Epidermal melanocyte (primary cell): ENCODE results near the gene MTURN.
"Not testable (repeated sequence)": the region's sequence is repeated elsewhere in the genome, so short reads cannot be mapped to it uniquely, and the experiment has no call there.

Experiments used
- DNase-seq: peaks from one replicate; pipeline ENCODE4 v3.0.0; 2011; ENCODE audit warnings: low spot score; ENCODE audit not compliant: insufficient read length

The MTURN gene

DNA sequence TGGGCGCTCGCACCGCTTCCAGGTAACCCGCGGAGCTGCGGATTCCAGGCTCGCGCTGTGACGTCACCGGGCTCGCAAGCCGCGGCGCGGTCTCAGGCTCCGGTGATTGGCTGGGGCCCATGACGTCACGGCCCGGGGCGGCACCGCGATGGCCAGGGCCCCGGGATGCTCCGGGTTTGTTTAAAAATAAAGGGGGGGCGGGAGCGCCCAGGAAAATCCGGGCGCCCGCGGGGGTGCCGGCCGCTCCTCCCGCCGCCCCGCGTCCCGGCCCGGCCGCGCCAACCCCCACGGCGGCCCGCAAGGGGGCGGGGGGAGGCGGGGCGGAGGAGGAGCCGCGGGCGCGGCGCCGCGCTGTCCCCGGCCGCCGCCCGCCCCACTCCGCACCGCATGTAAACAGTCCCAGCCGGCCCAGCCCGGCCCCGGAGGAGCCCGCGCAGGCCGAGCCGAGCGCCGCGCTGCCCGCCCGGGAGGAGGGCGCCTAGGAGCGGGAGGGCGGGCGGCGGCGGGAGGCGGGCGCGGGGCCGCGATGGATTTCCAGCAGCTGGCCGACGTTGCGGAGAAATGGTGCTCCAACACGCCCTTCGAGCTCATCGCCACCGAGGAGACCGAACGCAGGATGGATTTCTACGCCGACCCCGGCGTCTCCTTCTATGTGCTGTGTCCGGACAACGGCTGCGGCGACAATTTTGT, at the start of gene MTURN:
Gene MTURN (plus strand): TSS at position 376 of the 690 bp plus-strand sequence. CDS start 151 bp downstream, at position 527.
- DNase-seq: peak; percentile 93

- no peak for DNase-seq
Observed at GRCh38 chr7:30086529-30086928, 48.3 kb upstream of the MTURN start.

DNA sequence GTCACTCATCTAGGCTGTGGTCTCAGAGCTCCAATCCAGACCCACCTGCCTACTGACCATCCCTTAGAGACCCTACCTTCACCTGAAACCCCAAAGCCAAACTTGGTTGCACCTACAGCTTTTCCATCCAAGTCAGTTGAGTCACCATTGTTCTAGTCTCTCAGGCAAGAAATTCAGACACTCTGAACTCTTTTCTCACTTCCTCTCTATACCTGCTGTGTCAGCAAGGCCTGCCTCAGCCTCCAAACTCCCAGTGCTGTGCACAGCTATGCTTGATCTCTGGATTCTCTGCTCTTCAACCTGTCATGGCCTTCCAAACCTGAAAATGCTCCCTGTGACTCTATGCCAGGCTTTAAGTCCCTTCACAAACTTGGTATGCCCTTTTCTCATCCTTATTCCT, 47.4 kb upstream of the MTURN start:
- DNase-seq: no peak

DNA sequence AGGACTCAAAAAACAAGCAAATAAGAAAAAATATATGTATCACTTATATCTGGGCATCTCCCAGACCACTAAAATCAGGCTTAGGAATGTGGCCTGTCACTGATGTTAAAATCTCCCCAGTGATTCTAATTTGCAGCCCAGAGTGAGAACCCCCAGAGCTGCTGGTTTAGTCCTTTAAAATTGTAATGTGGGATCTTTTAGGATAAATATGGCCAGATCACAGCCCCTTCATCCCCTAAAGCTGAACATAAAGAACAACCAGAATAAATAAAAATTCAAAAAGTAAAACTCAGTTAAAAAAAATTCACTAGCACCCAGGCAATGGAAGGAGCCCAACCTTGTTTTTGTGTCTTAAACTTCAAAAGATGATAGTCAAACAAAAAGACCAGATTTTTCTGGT, 46.4 kb upstream of the MTURN start:
- DNase-seq: no peak

- no peak for DNase-seq
Observed at GRCh38 chr7:30090111-30090510, 44.7 kb upstream of the MTURN start.

GRCh38 chr7:30091491-30091912, 43.3 kb upstream of the MTURN start:
- DNase-seq: peak; percentile 65

DNA sequence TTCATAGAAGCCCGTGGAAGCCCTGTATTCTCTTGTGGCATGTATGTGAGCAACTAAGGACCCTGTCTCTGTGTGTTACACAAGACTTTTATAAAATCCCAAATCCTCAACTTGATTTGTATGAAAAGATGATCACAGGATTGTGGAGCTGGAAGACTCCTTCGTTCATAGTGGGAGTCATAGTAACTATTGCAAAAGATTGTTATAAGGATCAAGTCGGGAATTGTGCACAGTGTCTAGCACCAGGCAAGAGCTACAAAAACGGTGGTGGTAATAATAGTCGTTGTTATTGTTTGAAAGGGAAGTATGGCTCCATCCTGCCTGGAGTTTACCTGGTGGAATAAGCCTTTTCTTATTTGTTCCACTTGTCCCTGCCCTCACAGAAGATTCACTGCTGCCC, 42.8 kb upstream of the MTURN start:
- DNase-seq: no peak

- no peak for DNase-seq
Observed at GRCh38 chr7:30093420-30093952, 41.3 kb upstream of the MTURN start.

DNA sequence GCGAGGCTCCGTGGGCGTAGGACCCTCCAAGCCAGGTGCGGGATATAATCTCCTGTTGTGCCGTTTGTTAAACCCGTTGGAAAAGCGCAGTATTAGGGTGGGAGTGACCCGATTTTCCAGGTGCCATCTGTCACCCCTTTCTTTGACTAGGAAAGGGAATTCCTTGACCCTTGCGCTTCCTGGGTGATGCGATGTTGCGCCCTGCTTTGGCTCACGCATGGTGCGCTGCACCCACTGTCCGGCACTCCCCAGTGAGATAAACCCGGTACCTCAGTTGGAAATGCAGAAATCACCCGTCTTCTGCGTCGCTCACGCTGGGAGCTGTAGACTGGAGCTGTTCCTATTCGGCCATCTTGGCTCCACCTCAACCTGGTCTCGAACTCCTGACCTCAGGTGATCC, 36.2 kb upstream of the MTURN start:
- DNase-seq: not testable (repeated sequence)

DNA sequence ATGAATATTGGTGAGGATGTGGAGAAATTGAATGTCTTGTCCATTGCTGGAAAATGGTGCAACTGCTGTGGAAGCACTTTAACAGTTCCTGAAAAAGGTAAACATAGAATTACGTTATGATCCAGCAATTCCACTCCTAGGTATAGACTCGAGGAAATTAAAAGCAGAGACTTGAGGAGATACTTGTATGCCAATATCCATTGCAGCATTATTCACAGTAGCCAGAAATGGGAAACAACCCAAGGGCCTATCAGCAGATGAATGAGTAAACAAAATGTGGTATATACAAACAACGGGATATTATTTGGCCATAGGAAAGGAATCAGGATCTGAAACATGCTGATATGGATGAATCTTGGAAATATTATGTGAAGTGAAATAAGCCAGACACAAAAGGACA, 32.5 kb upstream of the MTURN start:
- DNase-seq: no peak

DNA sequence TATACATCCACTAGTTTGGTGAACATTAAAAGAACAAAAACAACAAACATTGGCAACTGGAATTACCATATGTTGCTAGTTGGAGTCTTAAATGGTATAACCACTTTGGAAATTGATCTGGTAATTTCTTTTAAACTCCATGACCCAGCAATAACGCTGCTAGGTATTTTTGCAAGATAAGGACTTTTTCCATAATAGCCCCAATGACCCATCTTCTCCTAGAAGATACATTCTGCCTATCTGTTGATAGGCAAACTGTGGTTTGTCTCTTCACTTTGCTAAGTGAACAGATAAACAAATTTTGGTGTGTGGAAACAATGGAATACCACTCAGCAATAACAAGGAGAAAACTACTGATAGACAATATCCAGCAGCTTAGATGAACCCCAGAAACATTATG, 30.6 kb upstream of the MTURN start:
- DNase-seq: no peak

GRCh38 chr7:30112103-30112713, 22.6 kb upstream of the MTURN start:
- DNase-seq: no peak

DNA sequence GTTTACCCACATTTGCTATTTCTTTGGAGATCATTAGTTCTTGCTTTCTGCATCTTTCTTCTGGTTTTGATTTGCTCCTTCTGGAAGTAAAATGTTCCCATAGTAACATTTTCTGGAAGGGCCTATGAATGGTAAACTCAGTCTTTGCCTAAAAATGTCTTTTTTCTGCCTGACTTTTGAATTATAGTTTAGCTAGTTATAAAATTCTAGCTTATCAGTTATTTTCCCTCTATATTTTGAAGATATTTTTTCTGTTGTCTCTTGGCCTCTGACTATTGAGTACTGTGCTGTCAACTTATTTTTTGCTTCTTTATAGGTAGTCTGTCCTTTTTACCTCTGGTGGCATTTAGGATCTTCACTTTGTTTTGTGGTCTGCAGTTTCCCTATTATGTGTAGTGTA, 21.6 kb upstream of the MTURN start:
- DNase-seq: no peak

- no peak for DNase-seq
Observed at GRCh38 chr7:30114536-30115238, 20.1 kb upstream of the MTURN start.

- no peak for DNase-seq
Observed at GRCh38 chr7:30115709-30116297, 19.0 kb upstream of the MTURN start.

DNA sequence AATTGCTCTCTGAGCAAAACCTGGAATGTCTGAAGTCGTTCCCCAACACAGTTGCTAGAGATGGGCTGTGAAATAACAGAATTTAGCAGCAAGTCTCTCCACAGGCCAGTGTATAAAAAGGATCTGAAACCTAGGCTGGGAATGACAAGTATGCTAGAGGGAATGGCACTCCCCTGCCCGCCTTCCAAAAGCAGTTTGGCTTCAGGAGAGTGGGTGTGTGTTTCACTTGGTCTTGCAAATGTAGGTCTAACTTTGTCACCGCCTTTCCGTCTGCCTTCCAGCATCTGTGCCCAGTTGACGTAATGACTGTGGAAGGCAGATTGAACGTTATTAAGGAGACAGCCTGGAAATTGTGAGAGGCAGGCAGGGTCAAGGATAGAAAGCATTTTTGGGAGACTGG, 18.0 kb upstream of the MTURN start:
- DNase-seq: no peak

- no peak for DNase-seq
Observed at GRCh38 chr7:30117896-30118295, 16.9 kb upstream of the MTURN start.

DNA sequence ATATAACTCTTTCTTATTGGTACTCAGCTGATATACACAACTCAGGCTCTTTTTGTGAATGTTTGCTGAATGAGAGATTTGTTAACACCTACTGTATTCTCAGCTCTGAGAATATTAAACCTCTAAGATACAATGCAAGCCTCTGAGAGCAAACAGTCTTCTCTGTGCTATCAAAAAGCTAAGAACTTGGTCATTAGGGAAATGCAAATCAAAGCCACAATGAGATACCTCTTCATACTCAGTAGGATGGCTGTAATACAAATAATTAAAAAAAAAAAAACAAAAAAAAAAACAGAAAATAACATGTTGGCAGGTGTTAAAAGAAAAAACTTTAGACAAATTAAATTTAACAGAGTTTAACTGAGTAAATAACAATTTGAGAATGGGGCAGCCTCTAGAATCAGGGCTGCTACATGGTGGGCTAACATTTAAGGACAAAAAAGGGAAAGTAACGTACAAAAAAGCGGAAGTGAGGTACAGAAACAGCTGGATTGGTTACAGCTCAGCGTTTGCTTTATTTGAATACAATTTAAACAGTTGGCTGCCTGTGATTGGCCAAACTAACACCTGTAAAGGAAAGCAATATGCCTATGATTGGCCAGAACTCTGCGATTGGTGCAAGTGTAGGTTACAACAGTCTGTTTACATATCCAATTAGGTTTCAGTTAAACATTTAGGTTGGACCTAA, 14.8 kb upstream of the MTURN start:
- DNase-seq: no peak

DNA sequence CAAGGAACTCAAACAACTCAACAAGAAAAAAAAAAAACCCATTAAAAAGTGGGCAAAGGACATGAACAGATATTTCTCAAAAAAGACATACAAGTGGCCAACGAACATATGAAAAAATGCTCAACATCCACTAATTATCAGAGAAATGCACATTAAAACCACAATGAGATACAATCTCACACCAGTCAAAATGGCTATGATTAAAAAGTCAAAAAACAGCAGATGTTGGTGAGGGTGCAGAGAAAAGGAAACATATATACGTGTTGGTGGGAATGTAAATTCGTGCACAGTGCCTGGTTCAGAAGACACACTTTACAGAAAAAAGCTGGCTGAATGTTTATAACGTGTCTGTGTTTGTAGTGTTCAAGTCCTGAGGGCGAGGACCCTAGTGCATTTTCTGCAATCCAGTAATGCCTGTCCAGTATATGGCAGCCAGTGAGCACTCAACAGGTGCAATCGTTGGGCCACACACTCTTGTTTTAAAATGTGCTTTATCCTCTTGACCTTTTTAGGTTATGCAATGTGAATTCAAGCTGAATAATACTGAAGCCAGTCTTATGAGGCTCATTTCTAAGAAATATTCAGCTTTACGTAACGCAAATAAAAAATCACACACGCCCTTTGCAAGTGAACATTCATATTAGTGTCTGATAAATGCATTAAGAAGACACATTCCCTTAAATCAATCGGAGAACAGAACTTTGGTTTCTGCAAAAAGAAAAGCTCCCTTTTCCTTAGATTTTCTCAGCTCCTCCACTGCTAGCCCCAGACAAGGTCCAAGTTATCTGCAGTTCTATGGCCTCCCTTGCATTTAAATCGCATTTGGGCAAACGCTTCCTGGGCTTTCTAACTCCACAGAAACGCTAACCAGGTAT, 813 bp upstream of the MTURN start:
- DNase-seq: no peak
